Measurements from ENCODE around the gene MRPL38. TPM values are rescaled to one million over a fixed set of nuclear protein-coding genes. Genes with fewer than 3 reads are reported as not detected.
"Not testable (repeated sequence)": the region's sequence is repeated elsewhere in the genome, so short reads cannot be mapped to it uniquely, and the experiment has no call there.

MRPL38 gene
- total RNA-seq, 4 donors from 2014 or later, result 40.6 to 117 (median 48.5) TPM

DNA sequence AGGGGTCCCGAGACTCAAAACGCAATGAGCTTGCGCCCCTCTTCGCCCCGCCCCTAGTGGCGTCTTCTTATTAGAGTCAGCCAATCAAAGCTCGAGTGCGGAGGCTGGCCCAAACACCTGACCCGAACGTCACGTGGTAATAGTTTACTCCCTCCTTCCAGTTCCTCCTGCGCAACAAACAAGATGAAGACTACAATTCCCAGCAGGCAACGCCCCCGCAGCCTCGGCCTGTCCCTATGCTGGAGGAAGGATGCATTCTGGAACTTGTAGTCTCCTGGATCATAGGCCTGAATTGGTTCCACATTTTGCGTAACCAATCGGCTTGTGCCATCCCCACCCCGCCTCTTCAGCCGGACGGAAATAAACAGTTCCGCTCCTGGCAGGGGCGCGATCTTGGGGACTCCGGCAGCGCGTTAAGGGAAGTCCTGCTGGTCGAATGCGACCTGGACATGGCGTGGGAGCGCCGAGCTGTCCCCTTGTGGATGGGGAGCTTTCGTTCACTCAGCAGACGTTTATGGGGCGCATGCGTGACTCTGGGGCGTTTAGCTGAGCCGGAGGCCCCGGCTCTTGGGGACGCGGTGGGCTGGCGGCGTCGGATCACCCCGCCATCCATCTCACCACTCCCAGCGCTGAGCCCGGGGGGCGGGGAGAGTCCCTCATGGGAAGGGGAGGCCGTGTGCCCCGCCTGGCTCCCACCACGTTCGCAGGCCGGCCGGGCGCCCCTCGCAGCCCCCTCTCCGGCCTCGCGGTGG, 49.2 kb downstream of the MRPL38 start, which contains the start of gene WBP2:
WBP2 (minus strand) TSS at position 26 of the 752 bp plus-strand sequence. CDS start 38 bp downstream, outside the sequence.
- WGBS, 2 donors (ENCODE audit: low coverage in 1 of 2), result 0% methylated on average over 1 to 52 of the region's 58 CpGs
- Histone ChIP-seq H3K4me3 (peak within 1 kb of the TSS; percentile 69 to 99 (median 87)), H3K36me3 (peaks cover 0 to 13% (median 5%) of the 10 kb centered on the region in 4 donors), H3K4me1 (peaks cover 12 to 43% (median 22%) of the 10 kb centered on the region in 4 donors), H3K27me3 (no peaks in the 10 kb centered on the region), H3K27ac (peak within 1 kb of the TSS; percentile 94 to 100 (median 96)), H3K9me3 (no peaks in the 10 kb centered on the region)
- in situ Hi-C loops (cut with MboI; ENCODE audit: low pct_ligation_motif_present in 1 of 4, low pct_unique_long_range_greater_than_20kb in 1 of 4, low sequenced_read_pairs in 3 of 4) (no loop called here), intact Hi-C loops (cut with DNase I; ENCODE audit: low total_unique reads) (loop anchor here (10.0 kb wide), 1 partner anchor 71 kb away; the partner anchor contains the start of gene UNK)
- TF ChIP-seq, protein P1, sequence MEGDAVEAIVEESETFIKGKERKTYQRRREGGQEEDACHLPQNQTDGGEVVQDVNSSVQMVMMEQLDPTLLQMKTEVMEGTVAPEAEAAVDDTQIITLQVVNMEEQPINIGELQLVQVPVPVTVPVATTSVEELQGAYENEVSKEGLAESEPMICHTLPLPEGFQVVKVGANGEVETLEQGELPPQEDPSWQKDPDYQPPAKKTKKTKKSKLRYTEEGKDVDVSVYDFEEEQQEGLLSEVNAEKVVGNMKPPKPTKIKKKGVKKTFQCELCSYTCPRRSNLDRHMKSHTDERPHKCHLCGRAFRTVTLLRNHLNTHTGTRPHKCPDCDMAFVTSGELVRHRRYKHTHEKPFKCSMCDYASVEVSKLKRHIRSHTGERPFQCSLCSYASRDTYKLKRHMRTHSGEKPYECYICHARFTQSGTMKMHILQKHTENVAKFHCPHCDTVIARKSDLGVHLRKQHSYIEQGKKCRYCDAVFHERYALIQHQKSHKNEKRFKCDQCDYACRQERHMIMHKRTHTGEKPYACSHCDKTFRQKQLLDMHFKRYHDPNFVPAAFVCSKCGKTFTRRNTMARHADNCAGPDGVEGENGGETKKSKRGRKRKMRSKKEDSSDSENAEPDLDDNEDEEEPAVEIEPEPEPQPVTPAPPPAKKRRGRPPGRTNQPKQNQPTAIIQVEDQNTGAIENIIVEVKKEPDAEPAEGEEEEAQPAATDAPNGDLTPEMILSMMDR (IDR thresholded peaks at IDR 0.05), result peak in 4 of 5 experiments; percentile 23 to 50 (median 37)
- TF ChIP-seq POLR2A (IDR thresholded peaks at IDR 0.05) (peak; percentile 99), EP300 (IDR thresholded peaks at IDR 0.05; ENCODE audit: low read depth) (no peak), POLR2AphosphoS5 (IDR thresholded peaks at IDR 0.05) (peak; percentile 99)
- DNase-seq, result peak; percentile 98

DNA sequence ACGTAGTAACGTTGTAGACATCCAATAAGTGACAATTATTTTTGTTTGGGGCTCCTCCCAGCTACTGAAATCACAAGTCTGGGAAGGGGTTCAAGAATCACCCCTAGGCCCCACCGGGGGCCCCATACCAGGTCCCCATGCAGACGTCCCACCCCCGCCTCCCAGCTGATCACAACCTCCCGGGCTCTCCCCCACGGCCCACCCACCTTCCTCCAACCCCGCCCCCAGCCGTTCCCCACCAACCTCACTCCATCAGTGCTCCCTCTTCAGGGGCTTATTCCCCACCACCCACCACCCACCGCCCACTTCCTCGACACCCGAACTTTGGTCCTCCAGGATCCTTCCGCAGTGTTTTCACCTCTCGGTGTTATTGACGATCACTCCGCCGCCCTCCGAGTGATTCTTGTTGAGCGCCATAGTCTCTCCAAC, 49.8 kb downstream of the MRPL38 start:
- Histone ChIP-seq H3K9me3 (no peaks in the 10 kb centered on the region), H3K4me3 (peak overlapping the region; percentile 69 to 99 (median 84)), H3K4me1 (peaks cover 12 to 43% (median 22%) of the 10 kb centered on the region in 4 donors), H3K27ac (peak overlapping the region; percentile 92 to 100 (median 96)), H3K27me3 (no peaks in the 10 kb centered on the region), H3K36me3 (peaks cover 0 to 17% (median 7%) of the 10 kb centered on the region in 4 donors)
- intact Hi-C loops (cut with DNase I; ENCODE audit: low total_unique reads), result loop anchor here (10.0 kb wide), 1 partner anchor 70 kb away; the partner anchor contains the start of gene UNK
- DNase-seq, result no peak
- in situ Hi-C loops (cut with MboI; ENCODE audit: low pct_ligation_motif_present in 1 of 4, low pct_unique_long_range_greater_than_20kb in 1 of 4, low sequenced_read_pairs in 3 of 4), result no loop called here
- WGBS, 2 donors (ENCODE audit: low coverage in 1 of 2), result 0% methylated on average over 10 to 19 of the region's 19 CpGs
- TF ChIP-seq POLR2A (IDR thresholded peaks at IDR 0.05) (no peak), EP300 (IDR thresholded peaks at IDR 0.05; ENCODE audit: low read depth) (no peak), POLR2AphosphoS5 (IDR thresholded peaks at IDR 0.05) (peak in 1 of 3 donors; percentile 1)
- TF ChIP-seq, protein P1 (IDR thresholded peaks at IDR 0.05), result peak in 2 of 5 experiments; percentile 18 to 28

DNA sequence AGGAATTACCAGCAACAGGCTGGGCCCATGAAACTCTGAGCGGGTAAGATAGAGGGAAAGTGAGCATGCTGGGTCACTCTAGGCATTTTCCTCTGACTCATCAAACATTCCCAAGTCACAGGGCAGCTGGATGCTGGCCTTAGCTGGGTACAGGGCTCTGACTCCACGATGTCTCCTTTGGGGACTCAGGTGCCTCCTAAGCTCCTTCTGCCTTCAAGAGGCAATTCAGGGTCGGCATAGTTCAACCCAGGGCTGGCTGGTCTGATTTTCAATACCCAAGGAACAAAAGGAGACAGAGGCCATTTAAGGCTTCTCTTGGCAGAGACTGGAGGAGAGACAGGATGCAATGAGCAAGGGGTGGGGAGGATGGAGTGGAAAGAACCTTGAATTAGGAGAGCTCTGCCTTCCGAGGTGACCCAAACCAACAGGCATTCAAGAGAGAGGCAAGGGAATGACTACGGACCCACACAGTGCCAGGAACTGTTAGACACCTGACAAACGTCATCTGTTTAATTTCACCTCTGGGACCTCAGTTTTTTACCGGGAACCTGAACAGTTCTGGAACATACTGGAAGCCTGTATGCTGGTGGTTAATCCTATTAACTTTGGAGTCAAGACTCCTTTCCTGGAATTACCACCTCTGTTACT, 50.5 kb downstream of the MRPL38 start:
- Histone ChIP-seq H3K9me3 (no peaks in the 10 kb centered on the region), H3K27me3 (no peaks in the 10 kb centered on the region), H3K4me3 (peak overlapping the region; percentile 69 to 99 (median 84)), H3K36me3 (peaks cover 0 to 23% (median 11%) of the 10 kb centered on the region in 4 donors), H3K27ac (peak overlapping the region; percentile 92 to 100 (median 96)), H3K4me1 (peaks cover 12 to 47% (median 22%) of the 10 kb centered on the region in 4 donors)
- DNase-seq, result no peak
- intact Hi-C loops (cut with DNase I; ENCODE audit: low total_unique reads) (loop anchor here (10.0 kb wide), 1 partner anchor 69 kb away; the partner anchor contains the start of gene UNK), in situ Hi-C loops (cut with MboI; ENCODE audit: low pct_ligation_motif_present in 1 of 4, low pct_unique_long_range_greater_than_20kb in 1 of 4, low sequenced_read_pairs in 3 of 4) (no loop called here)
- TF ChIP-seq EP300 (IDR thresholded peaks at IDR 0.05; ENCODE audit: low read depth) (peak; percentile 75), POLR2AphosphoS5 (IDR thresholded peaks at IDR 0.05) (peak in 1 of 3 donors; percentile 55), POLR2A (IDR thresholded peaks at IDR 0.05) (no peak)
- TF ChIP-seq, protein P1 (IDR thresholded peaks at IDR 0.05), result no peak
- 17 to 28% methylated on average over 5 to 7 of the region's 7 CpGs for WGBS, 2 donors (ENCODE audit: low coverage in 1 of 2)

DNA sequence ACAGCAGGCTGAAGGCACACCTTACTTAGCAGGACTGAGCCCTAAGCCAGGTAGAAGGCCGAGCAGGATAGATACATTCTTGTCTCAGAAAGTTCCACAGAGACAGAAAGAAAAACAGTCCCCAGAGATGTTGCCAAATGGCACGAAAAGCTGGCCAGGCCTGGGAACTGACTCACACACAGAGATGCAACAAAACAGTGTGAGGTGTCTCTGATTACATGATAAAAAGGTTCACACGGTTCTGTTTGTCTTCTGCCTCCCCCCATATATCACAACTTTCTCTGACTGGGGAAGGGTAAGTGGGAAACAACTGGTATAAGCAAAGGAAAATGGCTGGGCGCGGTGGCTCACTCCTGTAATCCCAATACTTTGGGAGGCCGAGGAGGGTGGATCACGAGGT, 51.3 kb downstream of the MRPL38 start:
- in situ Hi-C loops (cut with MboI; ENCODE audit: low pct_ligation_motif_present in 1 of 4, low pct_unique_long_range_greater_than_20kb in 1 of 4, low sequenced_read_pairs in 3 of 4), result no loop called here
- Histone ChIP-seq H3K9me3 (no peaks in the 10 kb centered on the region), H3K27ac (peak overlapping the region; percentile 92 to 100 (median 96)), H3K36me3 (peaks cover 0 to 29% (median 13%) of the 10 kb centered on the region in 4 donors), H3K4me1 (peaks cover 12 to 48% (median 25%) of the 10 kb centered on the region in 4 donors), H3K4me3 (no peak overlapping the region), H3K27me3 (no peaks in the 10 kb centered on the region)
- TF ChIP-seq POLR2AphosphoS5 (IDR thresholded peaks at IDR 0.05), result no peak
- no peak for TF ChIP-seq EP300 (IDR thresholded peaks at IDR 0.05; ENCODE audit: low read depth)
- TF ChIP-seq, protein P1 (IDR thresholded peaks at IDR 0.05), result no peak
- TF ChIP-seq POLR2A (IDR thresholded peaks at IDR 0.05), result no peak
- intact Hi-C loops (cut with DNase I; ENCODE audit: low total_unique reads), result loop anchor here (10.0 kb wide), 1 partner anchor 69 kb away; the partner anchor contains the start of gene UNK
- no peak for DNase-seq
- 42 to 74% methylated on average over 3 to 7 of the region's 7 CpGs for WGBS, 2 donors (ENCODE audit: low coverage in 1 of 2)

DNA sequence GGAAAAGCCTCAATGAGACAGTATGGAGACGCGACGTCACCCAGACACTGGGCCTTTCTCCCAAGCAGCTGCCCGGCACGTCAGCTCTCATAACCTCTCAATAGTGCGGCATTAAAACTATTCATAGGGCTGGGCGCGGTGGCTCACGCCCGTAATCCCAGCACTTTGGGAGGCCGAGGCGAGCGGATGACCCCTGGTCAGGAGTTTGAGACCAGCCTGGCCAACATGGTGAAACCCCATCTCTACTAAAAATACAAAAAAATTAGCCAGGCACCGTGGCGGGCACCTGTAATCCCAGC, 53.0 kb downstream of the MRPL38 start:
- Histone ChIP-seq H3K27ac (peak overlapping the region; percentile 42 to 68 (median 55)), H3K36me3 (peaks cover 0 to 45% (median 21%) of the 10 kb centered on the region in 4 donors), H3K4me1 (peaks cover 11 to 51% (median 26%) of the 10 kb centered on the region in 4 donors)
- in situ Hi-C loops (cut with MboI; ENCODE audit: low pct_ligation_motif_present in 1 of 4, low pct_unique_long_range_greater_than_20kb in 1 of 4, low sequenced_read_pairs in 3 of 4); DNase-seq; H3K9me3 ChIP-seq; H3K4me3 ChIP-seq; H3K27me3 ChIP-seq: not testable (repeated sequence)
- intact Hi-C loops (cut with DNase I; ENCODE audit: low total_unique reads), result loop anchor here (10.0 kb wide), 1 partner anchor 67 kb away; the partner anchor contains the start of gene UNK
- 91 to 100% methylated on average over 1 to 15 of the region's 15 CpGs for WGBS, 2 donors (ENCODE audit: low coverage in 1 of 2)
